PC-9 (cell line): ENCODE measurements around the gene KIF26A. TPM values are rescaled to one million over a fixed set of nuclear protein-coding genes. Genes with fewer than 3 reads are reported as not detected.

Source experiments
- BruUV-seq: library from RNA; stranded (reverse); fragments of 400-500 nt; replicated peaks from 2 replicates; lab custom pipeline; 2021; lab: Mats Ljungman, UMichigan
- CTCF ChIA-PET: fragments of 300-600 bp; sonication (Branson Sonifier 250); formaldehyde crosslinking; loops from one replicate; lab custom pipeline; 2022; ENCODE audit warnings: antibody characterized with exemption; lab: Charles Lee
- POLR2A ChIA-PET: fragments of 300-600 bp; sonication (Branson Sonifier 250); formaldehyde crosslinking; loops from one replicate; lab custom pipeline; 2022; ENCODE audit warnings: antibody characterized with exemption; ENCODE audit not compliant: unreplicated experiment; lab: Charles Lee
- DNase-seq, 2 experiments: peaks; one replicate each; pipeline versions ENCODE4 v3.0.0 to v3.0.0-alpha.2; 2015 to 2022; ENCODE audit warnings: mixed read lengths in 1 of 2
- H2AFZ ChIP-seq: fragments of 200-600 bp; sonication (generic); 2 replicates; pipeline ENCODE4 v1.8.1; 2017; ENCODE audit warnings: antibody characterized with exemption
- H3F3A ChIP-seq: fragments of 200-600 bp; sonication (generic); 2 replicates; pipeline ENCODE4 v1.8.1; 2017; ENCODE audit warnings: antibody characterized with exemption, mild to moderate bottlenecking, low read depth; ENCODE audit not compliant: insufficient read depth
- H3K27ac ChIP-seq: fragments of 200-600 bp; sonication (generic); 2 replicates; pipeline ENCODE4 v1.6.1; 2016; ENCODE audit warnings: mixed run types
- H3K27me3 ChIP-seq: fragments of 200-600 bp; sonication (generic); 2 replicates; pipeline ENCODE4 v1.6.1; 2016; ENCODE audit warnings: low read depth, mixed run types; ENCODE audit not compliant: insufficient read depth
- H3K36me3 ChIP-seq: fragments of 200-600 bp; sonication (generic); 2 replicates; pipeline ENCODE4 v1.6.1; 2016; ENCODE audit warnings: low read depth, mixed run types
- H3K4me1 ChIP-seq: fragments of 200-600 bp; sonication (generic); replicated peaks from 2 replicates; pipeline ENCODE4 v1.6.1; 2016; ENCODE audit warnings: mixed run types; ENCODE audit not compliant: insufficient read depth
- H3K4me2 ChIP-seq: fragments of 200-600 bp; sonication (generic); 2 replicates; pipeline ENCODE4 v1.6.1; 2017; ENCODE audit warnings: mixed run types
- H3K4me3 ChIP-seq: fragments of 200-600 bp; sonication (generic); 2 replicates; pipeline ENCODE4 v1.6.1; 2016; ENCODE audit warnings: mixed run types
- H3K79me2 ChIP-seq: fragments of 200-600 bp; sonication (generic); 2 replicates; pipeline ENCODE4 v1.6.1; 2017; ENCODE audit warnings: low read depth, mixed run types
- H3K9me2 ChIP-seq: fragments of 200-600 bp; sonication (generic); 2 replicates; pipeline ENCODE4 v1.8.1; 2017; ENCODE audit warnings: mild to moderate bottlenecking; ENCODE audit not compliant: insufficient read depth
- H3K9me3 ChIP-seq: fragments of 200-600 bp; sonication (generic); 2 replicates; pipeline ENCODE4 v1.8.1; 2016; ENCODE audit warnings: low read depth; ENCODE audit not compliant: insufficient read depth
- H4K20me1 ChIP-seq: fragments of 200-600 bp; sonication (generic); 2 replicates; pipeline ENCODE4 v1.8.1; 2017; ENCODE audit not compliant: insufficient read depth
- CTCF ChIP-seq: fragments of 200-600 bp; sonication (generic); conservative IDR thresholded peaks from 2 replicates; pipeline ENCODE4 v1.6.1; 2017; ENCODE audit warnings: mixed run types, antibody characterized with exemption, mild to moderate bottlenecking, moderate library complexity
- EZH2 ChIP-seq: fragments of 200-600 bp; sonication (generic); IDR thresholded peaks from 2 replicates; pipeline ENCODE4 v1.8.0; 2017; ENCODE audit warnings: antibody characterized with exemption, low read depth
- intact Hi-C: fragments of 100-400 bp; cut with micrococcal nuclease; formaldehyde crosslinking; loops from one replicate; pipeline ENCODE4 v1.10.0; 2022; ENCODE audit not compliant: unreplicated experiment
- total RNA-seq: library from RNA; stranded (reverse); gene quantifications from 2 replicates; pipeline ENCODE4 v1.2.3, GENCODE V29; 2021

Gene KIF26A
- total RNA-seq, 1 experiment from 2014 or later: 0.17 TPM

DNA sequence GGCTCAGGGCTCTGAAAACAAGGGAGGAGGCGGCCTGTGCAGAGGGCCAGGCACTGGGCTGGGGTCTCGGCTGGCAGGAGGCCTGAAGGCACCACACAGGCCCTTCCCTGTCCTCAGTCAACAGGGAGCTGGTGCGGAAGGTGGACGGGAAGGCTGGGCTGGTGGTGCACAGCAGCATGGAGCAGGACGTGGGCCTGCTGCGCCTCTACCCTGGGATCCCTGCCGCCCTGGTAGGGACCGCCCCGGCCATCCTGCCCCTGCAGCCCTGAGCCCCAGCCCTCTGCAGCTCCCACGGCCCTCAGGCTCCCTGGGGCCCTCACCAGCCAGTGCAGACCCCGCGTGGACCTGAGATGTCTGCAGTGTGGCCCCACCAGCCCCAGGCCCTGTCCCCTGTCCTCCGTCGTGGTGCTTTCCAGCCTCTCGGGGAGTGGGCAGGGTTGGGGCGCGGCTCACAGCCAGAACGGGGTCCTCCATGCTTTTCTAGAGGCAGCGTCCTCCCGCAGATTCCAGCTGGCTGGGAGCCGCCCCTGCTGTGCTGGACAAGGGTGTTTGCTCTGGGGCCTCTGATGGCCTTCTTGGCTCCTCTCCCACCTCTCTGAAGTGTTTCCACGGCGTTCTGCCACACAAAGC, 34.8 kb upstream of the KIF26A start:
- H3K4me1 ChIP-seq: peaks cover 15% of the 10 kb centered on the region; the same call in 1 of the 2 replicates
- TF ChIP-seq EZH2: no peak
- no peak for TF ChIP-seq CTCF
- no peaks in the 10 kb centered on the region for H3K27me3 ChIP-seq
- CTCF ChIA-PET: no interaction called here
- POLR2A ChIA-PET: no interaction called here
- H3K4me3 ChIP-seq: no peak overlapping the region
- no peak overlapping the region for H3K27ac ChIP-seq
- H2AFZ ChIP-seq: no peak overlapping the region
- intact Hi-C loops: no loop called here
- H4K20me1 ChIP-seq: no peaks in the 10 kb centered on the region; the same call in 1 of the 2 replicates
- BruUV-seq: no TSS peak
- no peak overlapping the region for H3K4me2 ChIP-seq
- no peaks in the 10 kb centered on the region for H3K36me3 ChIP-seq
- no peaks in the 10 kb centered on the region for H3K9me3 ChIP-seq
- no peaks in the 10 kb centered on the region for H3K9me2 ChIP-seq
- no peak for DNase-seq
- no peaks in the 10 kb centered on the region for H3F3A ChIP-seq
- H3K79me2 ChIP-seq: no peaks in the 10 kb centered on the region

- Histone ChIP-seq H3K4me1 (peaks cover 18% of the 10 kb centered on the region; the same call in 1 of the 2 replicates), H3K27ac (no peak overlapping the region), H3K36me3 (no peaks in the 10 kb centered on the region), H3F3A (no peaks in the 10 kb centered on the region), H3K4me3 (no peak overlapping the region), H3K9me2 (no peaks in the 10 kb centered on the region), H2AFZ (no peak overlapping the region), H3K79me2 (no peaks in the 10 kb centered on the region), H4K20me1 (no peaks in the 10 kb centered on the region; the same call in 1 of the 2 replicates), H3K9me3 (no peaks in the 10 kb centered on the region), H3K4me2 (no peak overlapping the region), H3K27me3 (no peaks in the 10 kb centered on the region)
- no peak for DNase-seq
- ChIA-PET CTCF (no interaction called here), POLR2A (no interaction called here)
- TF ChIP-seq CTCF: no peak
- no peak for TF ChIP-seq EZH2
- intact Hi-C loops: no loop called here
- no TSS peak for BruUV-seq
These were observed 34.1 kb upstream of the KIF26A start for GRCh38 chr14:104104076-104104901.

DNA sequence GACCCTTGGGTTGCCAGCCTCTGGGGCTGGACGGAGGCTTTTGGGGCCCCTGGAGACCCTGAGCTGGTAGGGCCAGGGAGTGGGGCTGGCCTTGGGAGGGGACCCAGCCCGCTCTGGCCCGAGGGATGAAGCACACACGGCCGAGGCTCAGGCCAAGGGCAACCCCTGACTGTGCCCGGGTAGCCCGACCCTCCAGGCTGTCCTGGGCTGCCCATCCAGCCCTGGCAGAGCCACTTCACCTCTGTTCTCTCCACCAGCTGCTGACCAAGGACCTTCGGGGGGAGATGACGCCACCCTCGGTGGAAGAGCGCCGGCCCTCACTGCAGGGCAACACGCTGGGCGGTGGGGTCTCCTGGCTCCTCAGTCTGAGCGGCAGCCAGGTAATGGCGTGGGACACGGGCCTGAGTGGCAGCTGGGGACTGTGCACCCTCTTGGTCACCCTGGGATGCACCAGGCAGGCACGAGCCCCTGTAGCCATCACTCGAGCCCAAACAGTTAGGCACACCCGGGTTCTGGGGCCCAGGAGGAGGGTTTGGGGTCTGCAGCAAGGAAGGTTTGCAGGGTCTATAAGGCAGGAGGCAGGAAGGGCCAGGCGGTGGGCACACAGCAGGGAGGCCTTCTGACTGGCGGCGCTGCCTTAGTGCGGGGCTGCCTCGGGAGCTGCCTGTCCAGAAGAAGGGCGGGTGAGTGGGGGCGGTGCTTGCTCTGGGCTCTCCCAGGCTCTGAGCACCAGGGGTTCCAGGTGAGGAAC, 33.1 kb upstream of the KIF26A start:
- TF ChIP-seq EZH2 (no peak), CTCF (no peak)
- intact Hi-C loops: no loop called here
- Histone ChIP-seq H4K20me1 (no peaks in the 10 kb centered on the region; the same call in 1 of the 2 replicates), H3K4me3 (no peak overlapping the region), H3K9me2 (no peaks in the 10 kb centered on the region), H3K9me3 (no peaks in the 10 kb centered on the region), H3K36me3 (no peaks in the 10 kb centered on the region), H2AFZ (no peak overlapping the region), H3F3A (no peaks in the 10 kb centered on the region), H3K4me1 (peaks cover 18% of the 10 kb centered on the region; the same call in 1 of the 2 replicates), H3K27me3 (no peaks in the 10 kb centered on the region), H3K79me2 (no peaks in the 10 kb centered on the region), H3K27ac (no peak overlapping the region), H3K4me2 (no peak overlapping the region)
- no peak for DNase-seq
- no TSS peak for BruUV-seq
- ChIA-PET CTCF (no interaction called here), POLR2A (no interaction called here)
